Measurements from ENCODE around the gene AMOTL1.

GRCh38 chr11:94776351-94777321 is 8.5 kb downstream of the AMOTL1 start:
- no peak for TF ChIP-seq CTCF (conservative IDR thresholded peaks at IDR 0.05; ENCODE audit: low read depth, low read length)
- TF ChIP-seq EZH2phosphoT487 (IDR thresholded peaks at IDR 0.05; ENCODE audit: borderline replicate concordance, low read length) = no peak
